ENCODE measurements around the gene KIF21B.
A peak's percentile ranks its signal among the peaks of the same experiment; 100 is the strongest.

The KIF21B gene

GRCh38 chr1:201023517-201023902 lies at the start of gene KIF21B:
TSS of gene KIF21B (minus strand) at chr1:201023714. CDS start at chr1:201023383, 331 bp downstream.
- peak within 1 kb of the TSS; percentile 76 for H3K9ac ChIP-seq (ENCODE audit: low read length)
- H3K27ac ChIP-seq (ENCODE audit: low read depth, low read length, poor library complexity, severe bottlenecking): peak within 1 kb of the TSS; percentile 97
- H2AFZ ChIP-seq (ENCODE audit: low read length): no peak within 1 kb of the TSS
- H3K4me2 ChIP-seq (ENCODE audit: low read length): peak within 1 kb of the TSS; percentile 74
- no peaks in the 10 kb centered on the region for H4K20me1 ChIP-seq (ENCODE audit: insufficient read depth, low read length)
- TF ChIP-seq CTCF (IDR thresholded peaks at IDR 0.05; ENCODE audit: low read length) (no peak), EZH2 (IDR thresholded peaks at IDR 0.05; ENCODE audit: borderline replicate concordance, low read length) (no peak)
- H3K79me2 ChIP-seq (ENCODE audit: insufficient read depth, low read length): no peaks in the 10 kb centered on the region
- no peaks in the 10 kb centered on the region for H3K36me3 ChIP-seq (ENCODE audit: insufficient read depth, low read length)
- 0 out of 2 replicates have a peak, but pooled peaks cover 1% of the 10 kb centered on the region for H3K27me3 ChIP-seq (ENCODE audit: insufficient read depth, low read length)
- peaks cover 50% of the 10 kb centered on the region for H3K4me1 ChIP-seq (ENCODE audit: insufficient read depth, low read length, severe bottlenecking)
- 0 out of 2 replicates have a peak, but pooled peaks cover 6% of the 10 kb centered on the region for H3F3A ChIP-seq (ENCODE audit: insufficient read depth, low read length)
- peak within 1 kb of the TSS; percentile 80 for H3K4me3 ChIP-seq (ENCODE audit: low read depth, low read length, poor library complexity, severe bottlenecking)
- H3K9me2 ChIP-seq (ENCODE audit: low read depth, low read length): no peaks in the 10 kb centered on the region
- H3K9me3 ChIP-seq (ENCODE audit: low read length): no peaks in the 10 kb centered on the region

GRCh38 chr1:201072922-201073321 lies 49.4 kb upstream of the KIF21B start:
- no peak for TF ChIP-seq EZH2 (IDR thresholded peaks at IDR 0.05; ENCODE audit: borderline replicate concordance, low read length)
- TF ChIP-seq CTCF (IDR thresholded peaks at IDR 0.05; ENCODE audit: low read length): no peak
- Histone ChIP-seq H3K27ac (ENCODE audit: low read depth, low read length, poor library complexity, severe bottlenecking) (no peak overlapping the region), H3K79me2 (ENCODE audit: insufficient read depth, low read length) (no peaks in the 10 kb centered on the region), H3K9me2 (ENCODE audit: low read depth, low read length) (no peaks in the 10 kb centered on the region), H3K4me1 (ENCODE audit: insufficient read depth, low read length, severe bottlenecking) (no peaks in the 10 kb centered on the region), H3K36me3 (ENCODE audit: insufficient read depth, low read length) (no peaks in the 10 kb centered on the region), H3K27me3 (ENCODE audit: insufficient read depth, low read length) (peaks cover 6% of the 10 kb centered on the region; the same call in 1 of the 2 replicates), H4K20me1 (ENCODE audit: insufficient read depth, low read length) (no peaks in the 10 kb centered on the region), H3K9me3 (ENCODE audit: low read length) (no peaks in the 10 kb centered on the region), H3K4me3 (ENCODE audit: low read depth, low read length, poor library complexity, severe bottlenecking) (no peak overlapping the region), H3K4me2 (ENCODE audit: low read length) (no peak overlapping the region), H3K9ac (ENCODE audit: low read length) (no peak overlapping the region), H3F3A (ENCODE audit: insufficient read depth, low read length) (no peaks in the 10 kb centered on the region), H2AFZ (ENCODE audit: low read length) (no peak overlapping the region)

- H3F3A ChIP-seq (ENCODE audit: insufficient read depth, low read length): no peaks in the 10 kb centered on the region
- no peak overlapping the region for H2AFZ ChIP-seq (ENCODE audit: low read length)
- no peaks in the 10 kb centered on the region for H3K36me3 ChIP-seq (ENCODE audit: insufficient read depth, low read length)
- peaks cover 6% of the 10 kb centered on the region; the same call in 1 of the 2 replicates for H3K27me3 ChIP-seq (ENCODE audit: insufficient read depth, low read length)
- H3K4me1 ChIP-seq (ENCODE audit: insufficient read depth, low read length, severe bottlenecking): no peaks in the 10 kb centered on the region
- no peak overlapping the region for H3K9ac ChIP-seq (ENCODE audit: low read length)
- H3K9me3 ChIP-seq (ENCODE audit: low read length): no peaks in the 10 kb centered on the region
- TF ChIP-seq CTCF (IDR thresholded peaks at IDR 0.05; ENCODE audit: low read length): no peak
- no peak for TF ChIP-seq EZH2 (IDR thresholded peaks at IDR 0.05; ENCODE audit: borderline replicate concordance, low read length)
- H3K79me2 ChIP-seq (ENCODE audit: insufficient read depth, low read length): no peaks in the 10 kb centered on the region
- no peak overlapping the region for H3K27ac ChIP-seq (ENCODE audit: low read depth, low read length, poor library complexity, severe bottlenecking)
- no peaks in the 10 kb centered on the region for H3K9me2 ChIP-seq (ENCODE audit: low read depth, low read length)
- H3K4me3 ChIP-seq (ENCODE audit: low read depth, low read length, poor library complexity, severe bottlenecking): no peak overlapping the region
- no peaks in the 10 kb centered on the region for H4K20me1 ChIP-seq (ENCODE audit: insufficient read depth, low read length)
- no peak overlapping the region for H3K4me2 ChIP-seq (ENCODE audit: low read length)
These were observed 48.6 kb upstream of the KIF21B start for GRCh38 chr1:201072149-201072548.

Measured in OCI-LY1 (cell line).